Activated naive CD4-positive, alpha-beta T cell (primary cell): ENCODE results near the gene ST6GAL1.
"Not testable (repeated sequence)": the region's sequence is repeated elsewhere in the genome, so short reads cannot be mapped to it uniquely, and the experiment has no call there.

Experiments
- DNase-seq, 4 experiments: peaks; one replicate each; lab custom pipeline; 2025; lab: John Stamatoyannopoulos, UW

The ST6GAL1 gene

GRCh38 chr3:186994000-186994955, 64.0 kb downstream of the ST6GAL1 start:
- no peak for DNase-seq

- DNase-seq, result no peak
Measured at GRCh38 chr3:186996356-186996755, 66.0 kb downstream of the ST6GAL1 start.

GRCh38 chr3:186997061-186997460, 66.7 kb downstream of the ST6GAL1 start:
- DNase-seq, result no peak

- no peak for DNase-seq
Measured at GRCh38 chr3:186997473-186997939, 67.2 kb downstream of the ST6GAL1 start.

GRCh38 chr3:186998937-186999368, 68.6 kb downstream of the ST6GAL1 start:
- no peak for DNase-seq

GRCh38 chr3:187000711-187001151, 70.4 kb downstream of the ST6GAL1 start:
- no peak for DNase-seq

- DNase-seq, result no peak
Measured at GRCh38 chr3:187002915-187003314, 72.6 kb downstream of the ST6GAL1 start.

- no peak for DNase-seq
Measured at GRCh38 chr3:187005827-187006481, 75.6 kb downstream of the ST6GAL1 start.

- DNase-seq, result no peak
Measured at GRCh38 chr3:187006864-187007630, 76.7 kb downstream of the ST6GAL1 start.

GRCh38 chr3:187010382-187010781, 80.1 kb downstream of the ST6GAL1 start:
- not testable (repeated sequence) for DNase-seq

- DNase-seq, result no peak
Measured at GRCh38 chr3:187011915-187012314, 81.6 kb downstream of the ST6GAL1 start.

GRCh38 chr3:187012609-187013051, 82.3 kb downstream of the ST6GAL1 start:
- DNase-seq, result peak; percentile 10 to 51 (median 22)

- DNase-seq, result no peak
Measured at GRCh38 chr3:187013159-187013716, 82.9 kb downstream of the ST6GAL1 start.

- no peak for DNase-seq
Measured at GRCh38 chr3:187014417-187014864, 84.1 kb downstream of the ST6GAL1 start.

GRCh38 chr3:187015903-187016638, 85.7 kb downstream of the ST6GAL1 start:
- no peak for DNase-seq

- DNase-seq, result no peak
Measured at GRCh38 chr3:187016639-187017345, 86.5 kb downstream of the ST6GAL1 start.

GRCh38 chr3:187017511-187018230, 87.3 kb downstream of the ST6GAL1 start:
- DNase-seq, result no peak

- DNase-seq, result no peak
Measured at GRCh38 chr3:187019542-187020072, 89.3 kb downstream of the ST6GAL1 start.

- no peak for DNase-seq
Measured at GRCh38 chr3:187020376-187020775, 90.0 kb downstream of the ST6GAL1 start.
